Forelimb muscle (tissue), 1 donor: ENCODE data around the gene ARHGEF7. TPM values are rescaled to one million over a fixed set of nuclear protein-coding genes. Genes with fewer than 3 reads are reported as not detected.

ENCODE experiments used
- DNase-seq: peaks from one replicate; pipeline ENCODE4 v3.0.0-alpha.2; 2013; ENCODE audit warnings: low read depth
- polyA plus RNA-seq: library from polyadenylated mRNA; unstranded; fragments of 120-200 nt; gene quantifications from one replicate; pipeline ENCODE4 v1.2.1, GENCODE V29; 2013; ENCODE audit not compliant: insufficient read length

The ARHGEF7 gene
- polyA plus RNA-seq, 1 donor = 75.6 TPM

DNA sequence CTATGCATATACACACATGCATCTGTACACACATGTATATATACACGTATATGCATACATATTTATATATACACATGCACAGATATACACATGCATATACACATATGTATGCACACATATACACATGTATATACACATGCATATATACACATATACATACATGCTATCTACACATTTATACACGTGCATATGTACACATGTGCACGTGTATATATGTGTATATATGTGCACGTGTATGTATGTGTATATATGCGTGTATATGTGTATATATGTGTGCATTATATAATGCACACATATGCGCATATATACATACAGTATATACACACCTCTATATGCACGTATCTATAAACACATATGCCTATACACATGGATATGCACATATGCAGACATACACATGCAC is 17.8 kb downstream of the ARHGEF7 start:
- DNase-seq = no peak

- DNase-seq = no peak
Measured at GRCh38 chr13:111139452-111139851, 24.3 kb downstream of the ARHGEF7 start.

DNA sequence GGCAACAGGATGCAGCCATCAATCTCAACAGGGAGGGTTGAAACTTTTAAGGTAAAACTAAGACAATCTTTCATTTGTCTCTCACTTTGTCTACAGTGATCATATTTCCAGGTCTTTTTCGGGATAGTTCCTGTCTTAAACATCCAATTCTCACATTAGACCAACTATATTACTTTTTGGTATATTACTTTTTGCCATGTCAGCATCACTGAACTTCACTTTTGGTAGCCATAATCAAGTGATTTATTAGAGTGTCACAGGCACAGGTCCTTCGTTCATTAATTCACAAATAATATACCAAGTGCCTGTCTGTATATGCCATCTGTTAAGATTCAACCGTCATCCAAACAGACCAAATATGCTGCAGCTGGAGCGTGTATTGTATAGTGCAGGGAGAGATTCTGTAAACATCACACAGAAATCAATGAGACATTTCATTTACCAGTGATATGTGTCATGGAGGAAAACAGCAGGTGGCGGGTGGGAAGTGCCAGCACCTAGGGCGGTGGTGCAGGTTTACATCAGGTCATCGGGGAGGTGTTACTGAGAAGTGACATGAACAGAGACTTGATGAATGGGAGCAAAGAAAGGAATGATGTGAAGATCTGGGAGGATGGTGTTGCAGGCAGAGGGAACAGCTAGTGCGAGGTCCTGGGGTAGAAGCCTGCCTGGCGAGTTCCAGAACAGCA is 24.9 kb downstream of the ARHGEF7 start:
- no peak for DNase-seq

- no peak for DNase-seq
Measured at GRCh38 chr13:111140562-111141105, 25.5 kb downstream of the ARHGEF7 start.

- no peak for DNase-seq
Measured at GRCh38 chr13:111142472-111142871, 27.4 kb downstream of the ARHGEF7 start.

DNA sequence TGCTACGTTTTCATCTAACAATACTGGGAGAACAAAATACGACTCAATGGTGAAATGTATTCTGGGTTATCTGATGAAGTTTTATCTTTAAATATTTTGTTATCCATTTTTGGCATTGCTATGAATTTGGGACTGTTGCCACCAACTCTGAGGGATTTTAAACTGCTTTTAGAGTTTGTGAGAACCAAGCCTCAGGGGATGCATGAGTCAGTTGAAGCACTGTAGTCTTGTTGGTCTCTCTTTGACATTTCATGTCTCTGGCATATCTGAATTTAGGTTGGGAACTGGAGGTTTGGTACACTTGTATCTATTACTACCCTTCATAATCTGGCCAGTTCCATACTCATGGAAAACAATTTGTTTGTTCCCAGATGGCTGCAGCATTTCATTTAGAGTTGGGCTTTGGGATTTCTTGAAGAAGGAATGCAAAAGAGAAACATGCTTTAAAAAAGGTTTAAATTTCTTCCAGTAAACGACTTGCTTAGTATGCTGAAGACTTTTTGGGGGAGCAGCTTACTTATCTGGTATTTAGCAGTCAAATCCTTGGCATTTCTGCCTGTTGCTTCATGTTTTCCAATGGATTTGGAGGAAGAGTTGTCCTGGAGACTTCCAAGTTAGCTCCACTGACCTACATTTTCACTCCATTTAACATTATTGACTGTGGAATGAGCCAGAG is 28.9 kb downstream of the ARHGEF7 start:
- no peak for DNase-seq

DNA sequence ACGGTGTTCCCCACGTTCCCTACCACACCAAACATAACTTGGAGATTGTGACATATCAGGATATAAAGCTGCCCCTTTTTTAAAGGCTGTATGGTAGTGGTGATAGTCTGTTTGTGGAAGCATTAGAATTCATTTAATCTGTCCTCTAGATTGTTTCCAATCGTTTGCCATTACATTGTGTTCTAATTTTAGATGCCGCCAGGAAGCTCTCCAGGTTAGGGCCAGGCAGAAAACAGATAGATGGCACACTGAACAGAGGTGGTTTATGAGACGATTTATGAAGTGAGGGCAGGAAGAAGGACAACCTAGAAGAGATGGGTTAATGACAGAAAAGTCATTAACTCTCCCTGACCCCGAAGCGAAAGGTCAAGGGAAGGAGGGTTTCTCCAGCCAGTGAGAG is 30.0 kb downstream of the ARHGEF7 start:
- DNase-seq = no peak

GRCh38 chr13:111145506-111145905 is 30.4 kb downstream of the ARHGEF7 start:
- DNase-seq = no peak

- DNase-seq = no peak
Measured at GRCh38 chr13:111152844-111153243, 37.7 kb downstream of the ARHGEF7 start.

- DNase-seq = peak; percentile 54
Measured at GRCh38 chr13:111153279-111153976, 38.3 kb downstream of the ARHGEF7 start.

- no peak for DNase-seq
Measured at GRCh38 chr13:111153977-111154332, 38.8 kb downstream of the ARHGEF7 start.

DNA sequence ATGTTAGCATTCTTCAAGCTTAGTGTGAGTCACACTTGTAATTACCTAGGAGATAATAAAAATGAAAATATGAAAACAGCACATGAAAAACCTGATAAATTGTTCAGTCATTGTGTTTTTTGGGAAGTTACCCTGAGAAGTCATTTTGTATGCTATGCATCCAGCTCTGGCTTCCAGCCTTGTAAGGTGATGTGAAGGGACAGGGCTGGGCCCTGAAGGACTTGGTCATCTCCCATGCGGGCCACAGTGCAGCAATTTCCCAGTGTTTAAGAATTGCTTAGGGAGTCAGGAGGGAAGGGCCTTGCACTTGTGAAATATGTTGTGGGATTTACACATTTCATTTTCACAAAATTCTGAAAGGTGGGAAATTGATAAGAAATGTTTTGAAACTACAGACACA is 41.3 kb downstream of the ARHGEF7 start:
- no peak for DNase-seq

DNA sequence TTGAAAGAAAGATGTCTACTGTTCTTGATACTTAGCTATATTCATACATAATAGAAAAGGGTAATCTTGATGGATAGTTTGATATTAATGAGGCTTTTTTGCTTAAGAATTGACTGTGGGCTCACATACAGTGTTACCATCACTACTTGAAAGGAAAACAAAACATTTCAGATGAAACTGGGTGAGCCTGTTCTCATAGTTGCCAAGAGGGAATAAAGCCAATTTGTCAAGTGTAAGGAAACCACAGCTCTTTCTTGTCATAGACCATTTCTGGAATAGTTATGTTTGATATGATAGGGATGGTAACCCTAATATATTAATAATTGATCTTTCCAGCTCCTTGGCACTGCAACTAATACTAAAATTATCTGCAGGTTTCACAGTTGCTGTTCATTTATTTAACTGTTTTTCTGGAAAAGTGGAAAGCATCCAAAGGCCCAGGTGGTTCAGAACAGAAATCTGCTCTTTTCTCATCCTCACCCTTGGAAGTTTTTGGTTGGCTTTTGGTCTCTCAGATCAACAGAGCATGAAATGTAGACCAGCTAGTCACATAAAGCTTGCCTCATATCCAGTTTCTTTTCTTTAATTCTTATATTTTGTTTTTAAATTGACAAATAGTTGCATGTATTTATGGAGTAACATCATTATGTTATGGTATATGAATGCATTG is 43.2 kb downstream of the ARHGEF7 start:
- no peak for DNase-seq

DNA sequence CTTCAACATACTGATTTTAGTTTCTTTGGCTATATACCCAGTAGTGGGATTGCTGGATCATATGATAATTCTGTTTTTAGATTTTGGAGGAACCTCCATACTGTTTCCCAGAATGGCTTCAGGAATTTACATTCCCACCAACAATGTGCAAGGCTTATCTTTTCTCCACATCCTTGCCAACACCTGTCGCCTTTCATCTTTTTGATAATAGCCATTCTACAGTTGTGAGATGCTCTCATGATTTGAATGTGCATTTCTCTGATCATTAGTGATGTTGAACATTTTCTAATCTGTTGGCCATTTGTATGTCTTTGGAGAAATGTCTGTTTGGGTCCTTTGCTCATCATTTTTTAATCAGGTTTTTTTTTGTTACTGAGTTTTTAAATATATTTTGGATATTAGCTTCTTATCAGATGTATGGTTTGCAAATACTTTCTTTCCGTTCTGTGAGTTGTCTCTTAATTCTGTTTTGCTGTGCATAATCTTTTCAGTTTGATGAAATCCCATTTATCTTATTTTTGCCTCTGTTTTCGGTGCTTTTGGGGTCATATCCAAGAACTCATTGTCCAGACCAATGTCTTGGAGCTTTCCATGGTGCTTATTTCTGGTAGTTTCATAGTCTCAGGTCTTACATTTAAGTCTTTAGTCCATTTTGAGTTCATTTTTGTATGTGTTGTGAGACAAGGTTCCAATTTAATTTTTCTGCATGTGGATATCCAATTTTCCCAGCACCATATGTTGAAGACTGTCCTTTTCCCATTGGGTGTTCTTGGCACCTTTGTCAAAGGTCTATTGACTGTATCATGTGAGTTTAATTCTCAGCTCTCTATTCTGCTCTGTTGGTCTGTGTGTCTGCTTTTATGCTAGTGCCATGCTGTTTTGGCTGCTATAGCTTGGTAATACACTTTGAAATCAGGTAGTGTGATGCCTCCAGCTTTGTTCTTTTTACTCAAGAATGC is 44.5 kb downstream of the ARHGEF7 start:
- no peak for DNase-seq

- no peak for DNase-seq
Measured at GRCh38 chr13:111160648-111161047, 45.5 kb downstream of the ARHGEF7 start.

DNA sequence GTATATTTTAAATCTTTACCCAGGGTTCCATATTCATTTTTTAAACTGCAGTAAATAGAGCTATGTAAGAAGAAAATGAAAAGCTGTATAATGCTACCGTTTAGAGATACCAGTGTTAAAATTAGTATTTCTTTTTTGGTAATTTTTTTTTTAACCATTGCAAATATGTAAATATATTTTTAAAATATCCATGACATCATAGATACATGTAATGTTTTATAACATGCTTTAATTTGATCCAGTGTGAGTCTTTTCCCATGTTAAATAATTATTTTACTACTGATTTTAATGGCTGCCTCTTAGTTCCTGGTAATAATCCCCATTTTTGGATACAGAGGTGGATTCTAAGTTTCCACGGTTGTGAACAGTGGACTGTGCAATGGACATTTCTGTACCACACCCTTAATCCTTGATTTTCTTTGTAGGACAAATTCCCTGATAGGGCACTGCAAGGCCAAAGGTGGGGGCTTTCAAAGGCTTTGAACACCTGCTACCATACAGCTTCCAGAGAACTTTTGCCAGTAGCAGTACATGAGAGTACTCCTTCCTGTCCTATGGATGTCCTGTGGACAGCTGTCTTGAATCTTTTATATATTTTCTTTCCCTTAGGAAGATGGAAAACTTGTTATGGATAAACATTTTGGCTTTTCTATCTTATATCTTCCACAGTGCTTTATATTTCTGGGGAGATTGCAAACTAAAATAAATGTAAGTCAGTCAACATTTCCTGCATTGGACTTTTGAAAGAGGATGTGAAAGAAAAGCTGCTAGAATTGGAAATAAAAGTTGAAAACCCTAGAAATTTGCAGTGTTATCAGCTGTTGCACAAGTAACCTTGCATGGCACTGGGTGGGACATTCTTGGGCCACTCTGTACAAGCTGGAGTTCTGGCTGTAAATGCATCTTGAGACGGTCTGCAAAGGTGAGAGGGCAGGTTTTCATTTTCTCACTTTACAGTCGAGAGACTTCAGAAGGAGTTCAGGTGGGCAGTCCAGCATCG is 46.8 kb downstream of the ARHGEF7 start:
- DNase-seq = no peak

DNA sequence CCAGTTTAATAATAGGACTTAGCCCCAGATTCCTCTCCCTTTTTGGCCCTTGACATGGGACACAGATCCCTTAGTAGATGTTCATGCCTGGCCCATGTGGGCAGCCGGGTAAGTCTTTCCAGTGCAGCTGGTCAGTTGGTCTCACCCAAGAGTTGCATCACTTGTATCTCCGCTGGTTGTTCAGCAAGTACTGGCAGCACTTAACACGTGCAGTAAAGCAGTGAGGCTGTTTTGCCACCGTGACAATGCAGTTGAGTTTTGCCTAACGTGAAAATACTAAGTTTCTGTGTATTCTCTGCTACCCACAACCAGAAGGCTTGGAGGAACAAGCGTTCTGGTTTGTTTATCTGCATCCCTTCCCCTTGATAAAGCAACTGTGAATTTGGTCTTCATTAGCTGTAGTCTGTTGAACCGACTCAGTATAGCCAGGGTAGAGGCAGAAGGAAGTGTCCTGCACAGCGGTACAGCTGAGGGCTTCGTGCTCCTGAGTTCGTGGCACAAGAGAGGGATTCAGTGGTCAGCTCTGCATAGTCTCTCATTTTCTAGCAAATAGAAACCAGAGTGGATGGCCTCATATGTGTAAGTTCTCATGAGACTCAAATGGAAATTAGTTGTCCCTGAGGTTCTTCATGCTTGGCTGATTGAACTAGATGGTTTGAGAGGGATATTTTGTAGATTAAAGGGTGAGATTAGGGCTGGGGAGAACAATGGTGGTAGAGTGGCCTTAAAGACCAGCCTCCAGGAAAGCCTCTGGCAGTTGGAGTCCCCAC is 50.3 kb downstream of the ARHGEF7 start:
- DNase-seq = no peak

- DNase-seq = no peak
Measured at GRCh38 chr13:111166882-111167675, 52.0 kb downstream of the ARHGEF7 start.
